ENCODE results near the gene DGCR2.
"Not testable (repeated sequence)": the region's sequence is repeated elsewhere in the genome, so short reads cannot be mapped to it uniquely, and the experiment has no call there.

The DGCR2 gene

DNA sequence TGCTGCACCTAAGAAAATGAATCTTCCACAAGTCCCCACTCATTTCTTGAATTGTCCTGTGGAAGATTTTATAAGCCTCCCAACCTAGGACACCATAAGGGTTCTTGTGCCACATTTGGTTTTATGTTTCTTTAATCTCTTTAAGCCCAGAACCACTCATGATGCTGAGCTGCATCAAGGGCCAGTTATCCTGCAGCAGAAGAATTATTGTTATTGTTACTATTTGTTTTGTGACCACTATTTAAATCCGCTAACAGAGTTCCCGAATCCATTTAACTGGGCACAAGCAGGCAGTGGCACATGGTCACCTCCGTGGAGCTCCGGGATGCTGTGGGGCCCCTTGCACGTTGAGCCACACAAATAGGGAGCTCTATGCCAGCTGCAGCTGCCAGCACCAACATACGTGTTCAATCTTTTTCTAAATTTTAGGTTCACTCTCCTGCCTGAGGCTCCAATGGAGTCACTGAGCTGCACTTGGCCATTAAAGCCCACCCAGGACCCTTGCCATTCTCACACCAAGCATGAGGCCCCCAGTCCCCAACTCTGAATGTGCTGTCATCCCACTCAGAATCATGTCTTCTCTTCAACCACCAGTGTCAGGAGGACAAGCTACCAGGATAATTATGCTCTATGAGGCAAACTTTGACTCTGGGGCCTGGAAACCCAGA, 60.6 kb downstream of the DGCR2 start:
- DNase-seq (ENCODE audit: low read depth in 1 of 2, low spot score in 1 of 2): no peak
- TF ChIP-seq JUND (IDR thresholded peaks at IDR 0.05; ENCODE audit: low read depth): no peak
- in situ Hi-C loops (cut with HindIII; ENCODE audit: low pct_unique_long_range_greater_than_20kb, low sequenced_read_pairs): no loop called here

DNA sequence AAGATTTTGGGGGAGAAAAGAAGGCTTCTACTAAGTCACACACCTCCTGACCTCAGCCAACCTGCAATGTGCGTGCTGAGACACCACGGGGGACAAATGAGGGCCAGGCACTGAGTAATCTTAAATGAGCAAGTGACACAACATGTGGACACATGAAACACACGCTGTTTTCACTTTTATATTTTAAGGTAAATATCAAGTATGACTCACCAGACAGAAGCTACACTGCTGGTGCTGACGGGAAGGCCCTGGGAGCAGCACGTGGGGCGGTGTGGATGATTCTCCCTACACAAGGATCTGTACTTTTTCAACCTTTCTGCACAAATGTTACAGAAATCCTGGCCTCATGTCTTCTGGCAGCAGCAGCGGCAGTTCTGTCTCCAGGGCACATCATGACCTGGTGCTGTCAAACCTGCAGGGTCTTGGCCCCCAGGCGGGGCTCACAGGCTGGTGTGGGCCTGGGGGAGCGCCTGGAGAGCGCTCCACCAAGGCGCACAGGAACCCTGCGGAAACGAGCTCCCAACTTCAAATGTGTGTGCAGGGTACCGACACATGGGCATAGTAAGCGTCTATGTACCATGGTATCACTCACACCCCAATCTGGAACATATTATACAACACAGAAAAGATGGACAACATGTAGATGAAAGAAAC, 61.7 kb downstream of the DGCR2 start:
- TF ChIP-seq JUND (IDR thresholded peaks at IDR 0.05; ENCODE audit: low read depth): no peak
- in situ Hi-C loops (cut with HindIII; ENCODE audit: low pct_unique_long_range_greater_than_20kb, low sequenced_read_pairs): no loop called here
- DNase-seq (ENCODE audit: low read depth in 1 of 2, low spot score in 1 of 2): no peak

DNA sequence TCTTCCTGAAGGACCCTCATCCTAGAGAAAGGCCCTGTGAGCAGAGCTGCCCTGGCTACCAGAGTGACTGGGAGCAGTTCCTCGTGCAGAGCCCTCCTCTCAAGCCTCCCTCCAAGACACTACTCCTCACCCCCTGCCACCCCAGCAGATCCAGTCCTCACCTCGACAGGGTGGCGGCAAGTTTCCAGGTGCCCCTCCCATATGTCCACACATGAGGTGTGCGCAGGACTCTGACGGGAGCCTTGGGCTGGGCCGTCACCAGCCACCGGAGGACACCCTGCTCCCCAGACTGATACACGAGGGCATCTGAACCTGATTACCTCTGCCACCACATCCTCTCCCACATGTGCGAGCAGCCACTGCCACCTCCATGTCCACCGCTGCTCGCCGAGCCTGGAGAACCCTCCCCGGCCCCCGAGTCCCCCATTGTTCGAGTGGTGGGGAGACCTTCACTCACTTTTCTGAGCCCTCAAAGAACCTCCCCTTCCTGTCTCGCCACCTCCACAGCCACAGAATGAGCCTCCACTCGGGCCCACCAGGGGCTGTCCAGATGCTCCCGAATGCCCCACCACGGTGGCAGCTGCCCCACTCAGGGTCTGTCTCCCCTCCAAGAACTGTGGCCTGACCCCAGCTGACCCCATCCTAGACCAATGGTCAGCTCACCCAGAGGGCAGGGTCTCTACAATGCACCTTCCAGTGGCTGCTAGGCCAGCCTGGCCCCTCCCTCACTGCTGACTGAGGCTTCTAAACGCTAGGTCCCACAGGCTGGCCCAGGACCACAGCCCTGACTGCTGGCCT, 62.5 kb downstream of the DGCR2 start:
- DNase-seq (ENCODE audit: low read depth in 1 of 2, low spot score in 1 of 2): no peak
- TF ChIP-seq JUND (IDR thresholded peaks at IDR 0.05; ENCODE audit: low read depth): no peak
- in situ Hi-C loops (cut with HindIII; ENCODE audit: low pct_unique_long_range_greater_than_20kb, low sequenced_read_pairs): no loop called here

DNA sequence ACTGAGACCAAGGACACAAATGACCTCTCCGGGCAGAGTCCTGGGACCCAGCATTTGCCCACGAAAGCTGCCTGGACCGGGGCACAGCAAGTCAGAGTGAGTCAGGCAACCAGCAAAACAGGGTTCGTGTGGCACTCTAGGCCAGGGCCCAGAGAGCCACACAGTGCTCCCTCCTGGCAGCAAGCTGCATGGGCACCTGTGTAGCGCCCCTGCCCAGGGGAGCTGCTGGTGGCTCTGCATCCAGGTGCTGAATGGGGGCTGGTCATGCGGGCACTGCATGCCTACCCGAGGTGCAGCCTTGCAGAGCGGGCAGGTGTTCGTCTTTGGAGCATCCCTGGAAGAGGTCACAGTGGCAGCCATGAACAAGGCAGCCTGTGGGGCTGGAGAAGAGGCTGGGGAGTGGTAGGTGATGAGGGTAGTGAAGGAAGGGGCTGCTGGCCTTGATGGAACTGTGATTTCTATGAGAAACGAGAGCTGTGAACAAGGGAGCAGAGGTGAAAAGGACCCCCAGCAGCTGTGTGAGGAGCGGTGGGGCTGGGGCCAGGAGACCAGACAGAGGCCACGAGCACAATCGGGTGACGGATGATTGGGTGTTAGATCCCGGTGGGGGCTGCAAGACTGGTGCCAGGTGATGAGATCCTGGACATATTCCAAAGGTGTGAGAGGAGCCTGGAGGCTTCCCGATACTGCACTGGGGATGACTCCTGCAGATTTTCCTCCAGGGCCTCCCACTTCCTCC, 63.3 kb downstream of the DGCR2 start:
- no peak for TF ChIP-seq JUND (IDR thresholded peaks at IDR 0.05; ENCODE audit: low read depth)
- peak in 1 of 2 experiments; percentile 25 for DNase-seq (ENCODE audit: low read depth in 1 of 2, low spot score in 1 of 2)
- in situ Hi-C loops (cut with HindIII; ENCODE audit: low pct_unique_long_range_greater_than_20kb, low sequenced_read_pairs): no loop called here

DNA sequence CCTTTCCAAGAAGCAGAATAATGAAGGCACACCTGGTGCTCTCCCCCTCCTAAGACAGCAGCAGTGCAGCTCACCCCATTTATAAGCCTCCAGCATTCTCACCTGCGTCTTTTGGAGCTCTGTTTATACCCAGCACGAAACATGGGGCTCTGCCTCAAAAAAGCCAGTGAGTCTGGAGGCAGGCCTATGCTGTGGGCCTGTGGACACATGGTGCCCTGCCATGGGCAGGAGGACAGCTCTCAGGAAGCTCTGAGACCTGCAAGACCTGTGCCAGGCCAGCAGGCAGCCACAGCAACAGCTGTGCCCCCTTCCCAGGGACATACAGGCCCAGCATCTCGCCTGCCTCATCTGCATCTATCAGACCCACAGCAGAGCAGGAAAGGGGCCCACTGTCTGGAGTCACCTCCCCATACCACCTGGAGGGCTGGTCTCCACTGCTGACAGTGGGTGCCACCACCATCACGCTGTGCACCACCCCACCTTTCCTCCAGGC, 64.2 kb downstream of the DGCR2 start:
- no peak for TF ChIP-seq JUND (IDR thresholded peaks at IDR 0.05; ENCODE audit: low read depth)
- DNase-seq (ENCODE audit: low read depth in 1 of 2, low spot score in 1 of 2): no peak
- in situ Hi-C loops (cut with HindIII; ENCODE audit: low pct_unique_long_range_greater_than_20kb, low sequenced_read_pairs): no loop called here

DNA sequence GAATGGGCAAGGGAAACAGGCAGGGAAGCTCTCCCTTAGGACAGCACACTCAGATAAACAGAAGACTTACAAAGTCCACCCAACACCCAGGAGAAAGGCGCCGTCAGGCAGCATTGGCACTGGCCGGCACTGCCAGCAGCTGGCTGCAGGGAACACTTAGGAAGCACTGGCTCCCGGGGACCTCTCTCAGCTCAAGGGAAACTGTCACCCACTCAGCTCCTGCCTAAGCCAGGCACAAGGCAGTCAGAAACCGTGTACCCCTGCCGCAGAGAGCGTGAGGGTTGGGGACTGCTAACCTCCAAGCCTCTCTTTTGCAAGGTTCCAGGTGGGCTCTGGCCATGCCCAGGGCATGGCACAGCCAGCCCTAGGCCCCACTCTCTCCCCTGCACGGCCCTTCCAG, 64.7 kb downstream of the DGCR2 start:
- in situ Hi-C loops (cut with HindIII; ENCODE audit: low pct_unique_long_range_greater_than_20kb, low sequenced_read_pairs): no loop called here
- TF ChIP-seq JUND (IDR thresholded peaks at IDR 0.05; ENCODE audit: low read depth): no peak
- DNase-seq (ENCODE audit: low read depth in 1 of 2, low spot score in 1 of 2): no peak

DNA sequence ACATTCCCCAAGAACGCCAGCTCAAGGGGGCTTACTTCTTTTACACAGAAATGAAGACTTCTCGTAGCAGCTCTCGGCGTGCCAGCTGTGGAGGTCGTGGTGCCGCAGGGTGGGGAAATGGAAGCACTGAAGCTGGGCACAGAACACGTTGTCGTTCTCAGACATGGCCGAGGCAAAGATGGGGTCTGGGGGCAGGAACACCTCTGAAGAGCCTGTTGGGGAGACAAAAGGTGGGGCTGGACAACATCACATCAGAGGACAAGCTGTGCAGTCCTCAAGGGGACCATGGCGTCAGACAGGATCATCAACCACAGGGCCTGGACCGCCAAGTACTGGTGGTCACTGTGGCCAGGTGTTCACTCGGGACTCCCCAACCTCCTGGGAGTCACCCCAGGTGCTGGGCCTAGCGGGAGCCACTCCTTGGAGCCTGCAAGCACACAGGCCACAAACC, 65.2 kb downstream of the DGCR2 start:
- TF ChIP-seq JUND (IDR thresholded peaks at IDR 0.05; ENCODE audit: low read depth): no peak
- in situ Hi-C loops (cut with HindIII; ENCODE audit: low pct_unique_long_range_greater_than_20kb, low sequenced_read_pairs): no loop called here
- DNase-seq (ENCODE audit: low read depth in 1 of 2, low spot score in 1 of 2): no peak

DNA sequence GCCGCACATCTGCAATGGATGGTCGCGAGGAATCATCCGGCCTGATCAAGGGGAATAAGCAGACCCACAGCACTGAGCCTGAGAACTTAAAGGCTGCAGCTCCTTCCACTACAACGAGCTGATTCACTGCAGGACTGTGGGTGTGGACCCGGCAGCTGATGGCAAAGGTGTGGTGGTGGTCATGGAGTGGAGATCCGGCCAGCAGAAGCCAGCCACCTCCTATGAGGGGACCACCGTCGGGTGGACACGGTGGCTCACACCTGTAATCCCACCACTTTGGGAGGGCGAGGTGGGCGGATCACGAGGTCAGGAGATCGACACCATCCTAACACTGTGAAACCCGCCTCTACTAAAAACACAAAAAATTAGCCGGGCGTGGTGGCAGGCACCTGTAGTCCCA, 66.4 kb downstream of the DGCR2 start:
- no peak for TF ChIP-seq JUND (IDR thresholded peaks at IDR 0.05; ENCODE audit: low read depth)
- DNase-seq (ENCODE audit: low read depth in 1 of 2, low spot score in 1 of 2): no peak
- in situ Hi-C loops (cut with HindIII; ENCODE audit: low pct_unique_long_range_greater_than_20kb, low sequenced_read_pairs): no loop called here

DNA sequence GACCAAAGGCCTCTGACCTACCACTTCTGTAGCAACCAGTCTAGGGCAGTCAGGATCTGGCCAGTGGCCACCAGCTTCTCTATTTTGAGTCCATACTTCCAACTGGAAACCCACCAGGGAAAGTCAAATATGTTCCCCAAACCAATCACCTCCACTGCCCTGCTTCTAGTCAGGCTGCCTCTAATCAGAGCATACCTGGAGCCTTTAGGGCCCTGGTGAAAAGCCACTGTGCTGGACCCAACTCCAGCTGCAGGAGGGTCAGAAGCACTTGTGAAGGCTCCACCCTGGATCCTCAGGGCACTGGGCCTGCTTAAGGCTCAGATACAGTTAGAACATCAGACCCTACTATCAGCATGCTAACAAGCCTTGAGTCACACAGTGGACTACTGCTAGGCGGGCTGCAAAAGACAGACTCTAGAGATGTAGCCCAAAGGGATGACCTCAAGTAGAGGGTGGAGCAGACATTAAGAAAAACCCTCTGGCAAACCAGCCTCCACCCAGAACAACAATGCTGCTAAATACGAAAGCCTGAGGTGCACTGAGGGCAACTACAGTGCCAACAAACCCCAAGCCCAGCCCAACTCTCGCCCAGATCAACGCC, 69.2 kb downstream of the DGCR2 start:
- no peak for TF ChIP-seq JUND (IDR thresholded peaks at IDR 0.05; ENCODE audit: low read depth)
- no peak for DNase-seq (ENCODE audit: low read depth in 1 of 2, low spot score in 1 of 2)
- in situ Hi-C loops (cut with HindIII; ENCODE audit: low pct_unique_long_range_greater_than_20kb, low sequenced_read_pairs): no loop called here

DNA sequence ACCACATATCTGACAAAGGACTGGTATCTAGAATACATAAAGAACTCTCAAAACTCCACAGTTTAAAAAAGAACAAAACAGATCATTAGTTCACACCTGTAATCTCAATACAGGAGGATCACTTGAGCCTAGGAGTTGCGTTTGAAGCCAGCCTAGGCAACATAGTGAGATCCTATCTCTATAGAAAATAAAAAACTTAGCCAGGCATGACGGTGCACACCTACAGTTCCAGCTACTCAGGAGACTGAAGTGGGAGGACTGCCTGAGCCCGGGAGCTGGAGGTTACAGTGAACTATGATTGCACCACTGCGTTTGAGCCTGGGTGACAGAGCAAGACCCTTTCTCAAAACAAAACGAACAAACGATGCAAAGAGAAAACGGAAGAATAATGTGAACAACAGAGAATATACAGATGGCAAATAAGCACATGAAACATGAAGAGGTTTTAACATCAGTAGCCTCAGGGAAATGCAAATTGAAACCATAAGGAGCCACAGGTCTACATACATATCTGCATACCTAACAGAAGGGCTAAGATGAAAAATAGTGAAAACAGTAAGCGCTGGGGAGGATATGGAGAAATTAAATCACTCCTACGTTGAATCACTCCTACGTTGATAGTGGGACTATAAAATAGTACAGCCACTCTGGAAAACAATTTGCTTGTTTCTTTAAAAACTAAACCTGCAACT, 70.7 kb downstream of the DGCR2 start:
- no peak for TF ChIP-seq JUND (IDR thresholded peaks at IDR 0.05; ENCODE audit: low read depth)
- peak in 1 of 2 experiments; percentile 42 for DNase-seq (ENCODE audit: low read depth in 1 of 2, low spot score in 1 of 2)
- in situ Hi-C loops (cut with HindIII; ENCODE audit: low pct_unique_long_range_greater_than_20kb, low sequenced_read_pairs): no loop called here

DNA sequence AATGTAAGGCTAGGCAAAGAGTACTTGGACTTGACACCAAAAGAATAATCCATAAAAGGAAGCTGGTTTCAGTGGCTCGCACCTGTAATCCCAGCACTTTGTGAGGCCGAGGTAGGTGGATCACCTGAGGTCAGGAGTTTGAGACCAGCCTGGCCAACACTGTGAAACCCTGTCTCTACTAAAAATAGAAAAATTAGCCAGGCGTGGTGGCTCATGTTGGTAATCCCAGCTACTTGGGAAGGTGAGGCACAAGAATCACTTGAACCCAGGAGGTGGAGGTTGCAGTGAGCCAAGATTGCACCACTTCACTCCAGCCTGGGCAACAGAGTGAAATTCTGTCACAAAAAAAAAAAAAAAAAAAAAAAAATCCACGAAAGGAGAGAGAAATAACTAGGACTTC, 71.4 kb downstream of the DGCR2 start:
- DNase-seq (ENCODE audit: low read depth in 1 of 2, low spot score in 1 of 2); in situ Hi-C loops (cut with HindIII; ENCODE audit: low pct_unique_long_range_greater_than_20kb, low sequenced_read_pairs): not testable (repeated sequence)
